Activated T-cell treated with anti-CD3 and anti-CD28 coated beads, Interleukin-2, amount 50 U/mL, for 48 hours (primary cell): ENCODE results near the gene CRLF2.
A peak's percentile ranks its signal among the peaks of the same experiment; 100 is the strongest.
"Not testable (repeated sequence)": the region's sequence is repeated elsewhere in the genome, so short reads cannot be mapped to it uniquely, and the experiment has no call there.

ENCODE experiments used
- DNase-seq, 2 experiments: peaks; one replicate each; pipeline ENCODE4 v3.0.0-alpha.2; 2020

Gene CRLF2

GRCh38 chrX:1165535-1166196, 46.8 kb downstream of the CRLF2 start:
- no peak for DNase-seq

- peak in 1 of 2 experiments; percentile 27 for DNase-seq
Observed at GRCh38 chrX:1164322-1165288, 47.8 kb downstream of the CRLF2 start.

DNA sequence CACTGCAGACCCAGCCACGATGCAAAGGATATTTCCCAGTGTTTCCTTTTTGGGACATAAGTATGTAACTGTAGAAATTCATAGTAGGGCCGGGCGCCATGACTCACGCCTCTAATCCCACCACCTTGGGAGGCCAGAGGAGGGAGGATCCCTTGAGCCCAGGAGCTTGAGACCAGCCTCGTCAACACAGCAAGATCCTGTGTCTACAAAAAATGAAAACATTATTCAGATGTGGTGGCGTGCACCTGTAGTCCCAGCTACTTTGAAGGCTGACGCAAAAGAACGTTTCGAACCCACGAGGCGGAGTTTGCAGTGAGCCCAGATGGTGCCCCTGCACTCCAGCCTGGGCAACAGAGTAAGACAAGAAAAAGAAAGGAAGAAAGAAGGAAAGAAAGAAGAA, 49.2 kb downstream of the CRLF2 start:
- peak in 1 of 2 experiments; percentile 7 for DNase-seq

- DNase-seq: peak in 1 of 2 experiments; percentile 2
Observed at GRCh38 chrX:1162119-1162916, 50.1 kb downstream of the CRLF2 start.

- DNase-seq: no peak
Observed at GRCh38 chrX:1159548-1159947, 52.9 kb downstream of the CRLF2 start.

DNA sequence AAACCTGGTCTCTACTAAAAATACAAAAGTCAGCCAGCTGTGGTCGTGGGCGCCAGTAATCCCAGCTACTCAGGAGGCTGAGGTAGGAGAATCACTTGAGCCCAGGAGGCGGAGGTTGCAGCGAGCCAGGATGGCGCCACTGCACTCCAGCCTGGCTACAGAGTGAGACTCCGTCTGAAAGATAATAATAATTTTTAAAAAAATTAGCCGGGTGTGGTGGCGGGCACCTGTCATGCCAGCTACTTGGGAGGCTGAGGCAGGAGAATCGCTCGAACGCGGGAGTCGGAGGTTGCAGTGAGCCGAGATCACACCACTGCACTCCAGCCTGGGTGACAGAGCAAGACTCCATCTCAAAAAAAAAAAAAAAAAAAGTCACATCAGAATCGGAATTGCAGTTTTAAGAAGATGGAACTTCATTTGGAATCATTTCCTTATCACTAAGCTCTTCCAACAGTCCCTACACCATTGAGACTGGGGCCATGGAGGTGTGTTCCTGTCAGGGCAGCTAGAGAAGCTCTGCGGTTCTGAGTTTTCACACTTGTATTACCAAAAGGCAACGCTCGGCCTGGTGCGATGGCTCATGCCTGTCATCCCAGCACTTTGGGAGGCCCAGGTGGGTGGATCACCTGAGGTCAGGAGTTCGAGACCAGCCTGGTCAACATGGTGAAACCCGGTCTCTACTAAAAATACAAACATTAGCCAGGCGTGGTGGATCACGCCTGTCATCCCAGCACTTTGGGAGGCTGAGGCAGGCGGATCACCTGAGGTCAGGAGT, 55.6 kb downstream of the CRLF2 start:
- DNase-seq: not testable (repeated sequence)

DNA sequence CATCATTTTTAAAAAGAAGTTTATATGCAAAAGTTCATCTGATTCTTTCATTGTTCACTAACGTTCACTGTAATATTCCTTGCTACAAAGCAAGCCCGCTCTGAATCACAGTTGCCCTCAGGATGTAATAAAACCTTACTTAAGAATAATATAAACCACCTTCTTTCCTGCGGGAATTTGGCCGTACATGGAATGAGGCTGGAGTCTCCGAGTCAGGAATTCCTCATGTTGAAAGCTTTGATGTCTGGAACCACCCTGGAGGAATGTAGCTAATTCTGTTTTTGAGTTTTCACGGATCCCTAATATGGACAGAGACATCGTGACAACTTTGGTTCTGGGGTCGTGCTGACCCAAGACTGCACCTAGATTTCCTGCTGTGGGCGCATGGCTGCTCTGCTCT, 58.5 kb downstream of the CRLF2 start:
- DNase-seq: no peak

- no peak for DNase-seq
Observed at GRCh38 chrX:1152090-1152489, 60.4 kb downstream of the CRLF2 start.

- no peak for DNase-seq
Observed at GRCh38 chrX:1151378-1152077, 60.9 kb downstream of the CRLF2 start.

GRCh38 chrX:1150569-1151347, 61.7 kb downstream of the CRLF2 start:
- no peak for DNase-seq

- no peak for DNase-seq
Observed at GRCh38 chrX:1147611-1148515, 64.6 kb downstream of the CRLF2 start.

DNA sequence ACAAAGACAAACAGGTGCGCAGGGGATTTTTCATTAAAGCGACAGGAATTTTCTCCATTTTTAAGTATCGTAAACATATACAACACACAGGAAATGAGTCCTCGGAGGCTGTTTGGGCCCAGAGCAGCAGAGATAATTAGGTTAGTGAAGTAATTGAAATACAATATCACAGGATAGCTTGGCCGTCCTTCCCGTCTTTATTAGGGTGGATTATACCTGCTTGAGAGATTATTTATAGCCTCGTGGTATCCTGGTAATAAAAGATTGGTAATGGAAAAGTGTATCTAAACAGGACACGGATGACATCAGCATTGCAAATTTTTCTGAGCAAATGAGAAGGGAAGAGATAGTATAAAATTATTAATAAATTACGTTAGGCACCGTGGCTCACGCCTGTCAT, 68.2 kb downstream of the CRLF2 start:
- no peak for DNase-seq
